Mesangial cell (primary cell): ENCODE data around the gene COX6B1. TPM values are rescaled to one million over a fixed set of nuclear protein-coding genes. Genes with fewer than 3 reads are reported as not detected.

Source experiments
- total RNA-seq: library from RNA; depleted of rRNA; stranded (reverse); fragments of >200 nt; gene quantifications from 2 replicates; pipeline ENCODE4 v1.2.3, GENCODE V29; 2015

The COX6B1 gene, protein sequence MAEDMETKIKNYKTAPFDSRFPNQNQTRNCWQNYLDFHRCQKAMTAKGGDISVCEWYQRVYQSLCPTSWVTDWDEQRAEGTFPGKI
- total RNA-seq = 474 TPM in 2 replicates

DNA sequence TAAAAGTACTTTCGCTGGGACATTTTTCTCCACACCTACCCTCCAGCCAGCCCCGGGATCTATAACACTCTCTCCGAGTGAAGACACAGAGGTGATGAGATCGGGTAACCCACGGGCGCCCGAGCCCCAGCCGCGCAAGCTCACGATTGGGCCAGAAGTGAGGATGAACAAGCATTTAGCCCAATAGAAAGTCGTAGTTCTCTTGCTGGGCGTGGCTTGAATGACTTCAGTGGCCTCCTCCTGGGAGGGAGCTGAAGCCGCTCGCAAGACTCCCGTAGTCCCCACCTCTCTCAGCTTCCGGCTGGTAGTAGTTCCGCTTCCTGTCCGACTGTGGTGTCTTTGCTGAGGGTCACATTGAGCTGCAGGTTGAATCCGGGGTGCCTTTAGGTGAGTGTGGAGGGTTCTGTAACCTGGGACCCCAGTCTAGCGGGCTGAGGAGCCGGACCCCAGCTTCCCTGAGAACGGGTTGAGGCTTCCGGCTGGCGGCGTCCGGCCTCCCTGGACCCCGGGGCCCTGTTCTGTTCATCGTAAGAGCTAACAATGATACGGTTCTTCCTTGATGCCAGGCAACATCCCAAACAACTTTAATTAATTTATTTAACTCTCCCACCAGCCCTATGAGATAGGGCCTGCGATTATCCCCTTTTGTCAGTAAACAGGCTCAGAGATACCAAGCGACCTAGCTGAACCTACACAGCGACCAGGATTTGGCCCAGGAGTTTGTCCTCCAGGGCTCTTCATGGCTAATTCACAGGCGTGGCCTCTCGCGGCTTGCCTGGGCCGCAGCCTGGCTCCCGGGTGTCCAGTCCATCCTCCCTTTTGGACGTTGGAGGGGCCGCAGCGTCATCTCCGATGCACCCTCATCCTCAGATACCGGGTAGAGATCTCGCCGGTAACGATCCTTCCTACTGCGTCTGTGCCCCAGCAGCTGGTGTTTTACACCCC, at the start of gene COX6B1:
TSS of gene COX6B1 (plus strand) at position 307 of the 945 bp plus-strand sequence. CDS start 2,921 bp downstream, outside the sequence.

GRCh38 chr19:35612559-35613321, 35.4 kb upstream of the COX6B1 start, which contains the start of gene HAUS5:
HAUS5 (plus strand) TSS chr19:35612735; CDS start chr19:35612795, 60 bp downstream.

GRCh38 chr19:35628565-35629331, 19.4 kb upstream of the COX6B1 start, which contains the start of gene RBM42:
RBM42 (plus strand) TSS chr19:35629036; CDS start chr19:35629154, 118 bp downstream.

DNA sequence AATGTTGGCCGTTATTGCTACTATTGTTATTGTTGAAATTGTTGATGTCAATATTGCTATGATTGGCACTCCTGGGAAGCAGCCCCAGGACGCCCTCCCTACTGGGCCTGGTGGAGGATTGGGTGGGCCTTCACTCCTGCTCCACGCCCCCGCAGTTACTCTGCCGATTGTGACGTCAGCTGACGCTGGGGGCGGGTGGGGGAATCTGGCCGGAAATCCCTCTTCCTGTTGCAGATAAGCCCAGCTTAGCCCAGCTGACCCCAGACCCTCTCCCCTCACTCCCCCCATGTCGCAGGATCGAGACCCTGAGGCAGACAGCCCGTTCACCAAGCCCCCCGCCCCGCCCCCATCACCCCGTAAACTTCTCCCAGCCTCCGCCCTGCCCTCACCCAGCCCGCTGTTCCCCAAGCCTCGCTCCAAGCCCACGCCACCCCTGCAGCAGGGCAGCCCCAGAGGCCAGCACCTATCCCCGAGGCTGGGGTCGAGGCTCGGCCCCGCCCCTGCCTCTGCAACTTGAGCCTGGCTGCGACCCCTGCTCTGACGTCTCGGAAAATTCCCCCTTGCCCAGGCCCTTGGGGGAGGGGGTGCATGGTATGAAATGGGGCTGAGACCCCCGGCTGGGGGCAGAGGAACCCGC, 6.5 kb upstream of the COX6B1 start, which contains the start of gene ETV2:
TSS of gene ETV2 (plus strand) at position 231 of the 637 bp plus-strand sequence. CDS start 716 bp downstream, outside the sequence.

DNA sequence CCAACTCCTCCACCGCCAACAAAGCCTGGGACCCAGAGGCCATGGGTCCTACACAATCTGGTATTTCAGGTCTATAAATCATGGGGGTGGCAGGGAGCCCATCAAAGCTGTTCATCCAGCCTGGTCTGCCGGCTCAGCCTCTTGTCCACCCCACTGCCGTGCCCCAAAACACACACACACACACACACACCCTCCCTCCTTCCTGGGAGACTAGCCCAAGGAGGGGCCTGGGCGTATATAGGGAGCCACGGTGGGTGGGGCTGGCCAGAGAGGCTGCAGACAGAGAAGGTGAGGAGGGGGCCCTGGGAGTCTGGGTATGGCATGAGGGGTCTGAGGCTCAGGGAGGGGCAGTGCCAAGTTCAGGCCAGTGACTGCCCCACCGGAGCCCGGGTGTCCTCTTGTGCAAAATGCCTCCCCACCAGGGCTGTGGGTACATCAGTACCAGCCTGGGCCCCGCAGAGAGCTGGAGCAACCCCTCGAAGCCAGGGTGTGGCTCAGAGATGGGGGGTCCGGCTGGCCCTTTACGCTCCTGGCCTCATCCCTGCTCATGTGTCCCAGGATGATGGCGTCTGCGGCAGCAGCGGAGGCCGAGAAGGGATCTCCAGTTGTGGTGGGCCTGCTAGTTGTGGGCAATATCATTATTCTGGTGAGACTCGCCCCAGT, 18.3 kb downstream of the COX6B1 start, which contains the start of gene UPK1A:
TSS of gene UPK1A (plus strand) at position 267 of the 663 bp plus-strand sequence. CDS start at position 563, 296 bp downstream.

DNA sequence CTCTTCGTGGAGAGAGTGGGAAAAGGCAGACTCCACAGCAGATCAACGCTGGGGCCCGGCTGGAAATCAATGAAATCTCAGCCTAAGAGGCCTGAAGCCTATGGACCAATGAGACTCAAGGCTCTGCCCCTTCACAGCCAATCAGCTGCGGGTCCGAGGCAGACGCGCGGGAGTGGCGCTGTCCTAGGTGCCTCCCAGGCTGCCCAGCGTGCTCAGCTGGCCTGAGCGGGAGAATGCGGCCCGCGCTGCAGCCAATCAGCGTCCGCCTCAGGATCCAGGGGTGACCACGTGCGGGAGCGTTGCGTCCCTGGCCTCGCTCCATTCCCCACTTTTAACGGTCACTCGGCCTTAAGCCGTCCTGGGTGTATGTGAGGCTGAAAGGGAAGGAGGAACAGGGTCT, 56.1 kb downstream of the COX6B1 start, which contains the start of gene ZBTB32:
TSS of gene ZBTB32 (plus strand) at position 341 of the 400 bp plus-strand sequence. CDS start 10,069 bp downstream, outside the sequence.

Other genes starting within 250 kb of the COX6B1 start
- not detected in 2 replicates for gene FFAR2, start 200.1 kb upstream of the COX6B1 start, total RNA-seq
- gene KRTDAP, start 157.9 kb upstream of the COX6B1 start, total RNA-seq = not detected in 2 replicates
- 29.5 and 70.4 TPM in 2 replicates for gene DMKN, start 134.7 kb upstream of the COX6B1 start, total RNA-seq
- not detected in 2 replicates for gene SBSN, start 120.0 kb upstream of the COX6B1 start, total RNA-seq
- gene GAPDHS, start 114.9 kb upstream of the COX6B1 start, total RNA-seq = not detected in 2 replicates
- gene TMEM147, start 102.7 kb upstream of the COX6B1 start, total RNA-seq = 118 and 129 TPM in 2 replicates
- gene ATP4A, start 84.7 kb upstream of the COX6B1 start, total RNA-seq = not detected in 2 replicates
- gene PMIS2, start 62.1 kb upstream of the COX6B1 start, total RNA-seq = not detected in 2 replicates
- gene HAUS5, start 35.6 kb upstream of the COX6B1 start, total RNA-seq = 7.5 and 20.7 TPM in 2 replicates
- 79.6 and 99.4 TPM in 2 replicates for gene RBM42, start 19.3 kb upstream of the COX6B1 start, total RNA-seq
- gene ETV2, start 6.6 kb upstream of the COX6B1 start, total RNA-seq = 0.49 and 2.3 TPM in 2 replicates
- gene UPK1A, start 18.2 kb downstream of the COX6B1 start, total RNA-seq = 0.16 TPM in 1 of 2 replicates, not detected in the other
- not detected in 2 replicates for gene ZBTB32, start 56.2 kb downstream of the COX6B1 start, total RNA-seq
- gene KMT2B, start 69.7 kb downstream of the COX6B1 start, total RNA-seq = 10.9 and 17.2 TPM in 2 replicates
- gene IGFLR1, start 94.1 kb downstream of the COX6B1 start, total RNA-seq = 4.7 and 8.3 TPM in 2 replicates
- gene U2AF1L4, start 97.1 kb downstream of the COX6B1 start, total RNA-seq = 5.4 and 9.0 TPM in 2 replicates
- gene PSENEN, start 97.3 kb downstream of the COX6B1 start, total RNA-seq = 61.4 and 72.5 TPM in 2 replicates
- 7.6 and 11.9 TPM in 2 replicates for gene LIN37, start 100.3 kb downstream of the COX6B1 start, total RNA-seq
- 2.3 and 6.8 TPM in 2 replicates for gene HSPB6, start 108.7 kb downstream of the COX6B1 start, total RNA-seq
- 13.4 and 22.7 TPM in 2 replicates for gene PROSER3, start 109.9 kb downstream of the COX6B1 start, total RNA-seq
- 8.4 and 14.8 TPM in 2 replicates for gene ARHGAP33, start 127.2 kb downstream of the COX6B1 start, total RNA-seq
- gene PRODH2, start 164.5 kb downstream of the COX6B1 start, total RNA-seq = not detected in 2 replicates
- 0.13 TPM in 1 of 2 replicates, not detected in the other for gene NPHS1, start 204.2 kb downstream of the COX6B1 start, total RNA-seq
- gene KIRREL2, start 208.6 kb downstream of the COX6B1 start, total RNA-seq = under 0.01 and 0.16 TPM in 2 replicates
- gene APLP1, start 220.3 kb downstream of the COX6B1 start, total RNA-seq = 9.8 and 33.7 TPM in 2 replicates